HG02623 (cell line): ENCODE results near the gene PCK1.

Experiments
- ATAC-seq: cut with Tn5 transposase; IDR thresholded peaks from one replicate; pipeline ENCODE4 v1.9.1; 2021; ENCODE audit warnings: moderate library complexity; ENCODE audit not compliant: unreplicated experiment

PCK1 gene

DNA sequence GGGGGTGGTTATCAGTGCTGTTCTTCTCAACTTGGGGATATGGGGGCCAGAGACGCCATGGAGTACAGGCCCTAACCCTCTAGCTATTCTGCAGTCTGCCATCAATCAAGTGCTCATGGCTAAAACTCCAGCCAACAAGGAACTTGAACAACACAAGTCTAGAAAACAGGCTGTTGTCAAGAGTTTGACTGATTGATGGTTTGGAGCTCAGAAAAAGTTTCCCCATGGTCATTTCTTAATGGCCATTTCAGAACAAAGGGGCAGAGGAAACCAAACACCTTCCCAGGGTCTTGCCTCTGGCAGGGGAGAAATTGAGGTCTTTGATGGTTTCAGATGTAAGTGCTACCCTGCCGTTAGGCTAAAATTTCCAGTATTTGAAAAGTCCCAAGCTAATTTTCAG, 15.1 kb downstream of the PCK1 start:
- no peak for ATAC-seq

DNA sequence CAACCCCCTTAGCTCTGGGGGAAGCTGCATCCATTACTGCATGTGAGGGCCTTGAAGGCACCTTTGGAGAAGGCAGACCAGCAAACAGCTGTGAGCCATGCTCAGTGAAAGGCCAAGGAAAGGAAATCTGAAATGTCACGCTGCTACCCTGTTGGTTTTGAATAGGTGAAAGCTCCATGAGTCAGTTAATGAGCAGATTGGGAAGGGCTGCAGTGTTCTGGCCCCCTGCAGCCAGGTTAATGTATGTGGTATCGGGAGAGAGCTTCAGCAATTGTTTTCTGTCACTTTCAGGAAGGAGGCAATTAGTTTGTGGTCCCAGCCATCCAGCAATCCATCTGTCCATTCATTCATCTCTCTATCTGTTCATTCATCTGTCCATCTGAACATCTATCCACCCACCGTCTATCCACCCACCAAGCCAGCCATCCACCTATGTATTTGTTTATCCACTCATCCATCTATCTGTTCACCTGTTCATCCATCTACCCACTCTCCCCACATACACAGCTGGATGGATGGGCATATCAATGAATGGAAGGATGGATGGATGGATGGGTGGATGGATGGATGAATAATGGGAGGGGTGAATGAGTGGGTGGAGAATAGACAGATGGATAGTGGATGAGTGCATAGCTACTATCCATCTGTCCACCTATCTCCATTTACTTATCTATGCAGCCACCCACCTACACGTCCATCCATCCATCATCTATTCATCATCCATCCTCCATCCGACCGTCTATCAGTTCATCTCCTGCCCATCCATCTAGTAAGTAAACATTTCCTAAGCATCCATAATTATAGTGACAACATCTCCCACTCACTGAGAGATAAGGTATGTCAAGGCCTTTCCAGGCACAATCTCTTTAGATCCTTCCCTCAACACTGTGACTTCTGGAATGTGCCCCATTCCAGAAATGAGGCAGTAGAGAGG, 16.0 kb downstream of the PCK1 start:
- no peak for ATAC-seq

DNA sequence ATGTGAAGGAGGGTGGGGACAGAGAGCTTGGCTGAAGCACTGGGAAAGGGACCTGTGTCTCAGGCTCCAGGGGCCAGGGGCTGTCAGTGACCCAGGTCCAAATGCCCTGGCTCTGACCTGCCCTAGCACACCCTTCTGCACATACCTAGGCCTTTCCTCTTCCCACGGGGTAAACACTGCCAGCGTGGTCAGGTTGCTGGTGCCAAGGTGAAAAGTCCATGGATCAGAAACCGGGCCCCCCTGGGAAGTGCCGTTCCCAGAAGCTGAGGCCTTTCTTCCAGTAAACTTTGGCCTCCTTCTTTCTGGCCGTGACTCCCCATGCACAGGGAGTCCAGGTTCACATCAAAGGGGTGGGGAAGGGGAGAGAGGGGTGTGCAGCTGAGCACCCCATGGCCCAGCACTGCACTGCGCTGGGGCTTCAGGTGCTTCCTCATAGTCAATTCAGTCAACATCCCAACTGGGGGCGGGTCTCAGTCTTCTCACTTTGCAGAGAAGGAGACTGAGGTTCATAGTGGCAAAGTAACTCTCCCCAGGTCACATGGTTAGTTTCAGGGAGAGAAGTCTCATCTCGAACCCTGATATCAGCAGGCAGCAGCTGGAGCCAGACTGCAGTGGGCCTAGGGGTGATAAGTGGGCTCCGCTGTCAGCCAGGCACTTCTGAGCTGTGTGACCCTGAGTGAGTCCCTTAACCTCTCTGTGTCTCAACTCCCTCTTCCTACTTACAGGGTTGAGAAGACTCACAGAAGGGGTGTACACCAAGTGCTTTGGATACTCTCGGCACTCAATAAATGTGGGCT, 17.0 kb downstream of the PCK1 start:
- no peak for ATAC-seq

DNA sequence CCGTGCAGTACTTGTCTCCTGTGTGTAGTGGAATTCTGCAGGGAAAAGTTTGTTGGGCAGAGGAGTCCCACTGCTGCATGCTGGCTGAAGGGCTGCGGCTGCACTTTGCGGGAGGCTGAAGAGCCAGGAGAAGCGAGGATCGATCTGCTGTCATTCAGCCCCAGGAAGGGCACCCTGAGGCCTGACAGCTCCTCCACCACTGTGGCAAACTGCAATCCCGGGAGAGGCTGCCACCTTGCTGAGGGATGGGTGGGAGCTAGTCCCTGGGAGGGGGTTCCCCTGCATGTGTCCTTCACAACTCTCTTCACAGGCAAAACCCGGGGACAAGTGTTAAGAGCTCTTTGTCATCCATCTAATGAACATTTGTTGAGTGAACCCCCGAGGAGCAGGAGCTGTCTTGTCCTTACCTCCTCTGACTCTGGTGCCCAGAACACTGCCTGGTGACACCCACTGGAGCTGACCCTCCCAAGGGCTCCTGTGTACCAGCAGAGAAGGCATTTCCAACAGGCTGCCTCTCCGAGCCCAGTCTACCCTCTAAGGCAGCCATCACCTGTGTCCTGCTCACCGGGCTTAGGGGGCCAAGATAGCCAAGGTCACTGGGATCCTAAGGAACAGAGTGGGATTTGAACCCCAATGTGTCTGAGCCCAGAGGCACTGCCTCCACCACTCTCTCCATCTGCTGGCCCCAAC, 17.7 kb downstream of the PCK1 start:
- no peak for ATAC-seq

DNA sequence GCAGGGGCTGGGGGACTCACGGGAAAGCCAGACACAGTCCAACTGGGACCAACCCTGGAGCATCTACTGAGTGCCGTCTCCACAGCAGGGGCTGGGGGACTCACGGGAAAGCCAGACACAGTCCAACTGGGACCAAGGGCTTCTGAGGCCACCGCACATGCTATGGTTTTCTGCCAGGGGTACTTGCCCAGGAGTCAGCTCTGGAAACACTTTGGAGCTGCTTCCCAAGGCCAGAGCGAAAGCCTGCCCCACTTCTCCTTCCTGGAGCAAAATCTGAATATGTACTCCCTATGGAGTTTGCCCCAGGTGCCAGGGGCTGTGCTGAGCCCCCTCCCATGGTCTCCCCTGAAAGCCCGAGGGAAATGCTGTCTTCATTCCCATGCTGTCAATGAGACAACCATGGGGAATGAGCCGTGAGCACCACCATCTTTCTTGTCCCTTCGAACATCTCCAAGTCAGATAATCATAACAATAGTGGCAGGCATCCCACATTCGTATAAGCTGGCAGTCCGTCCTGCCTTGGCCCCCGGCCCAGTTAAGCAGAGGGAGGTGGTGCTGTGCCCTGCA, 18.5 kb downstream of the PCK1 start:
- ATAC-seq: no peak

DNA sequence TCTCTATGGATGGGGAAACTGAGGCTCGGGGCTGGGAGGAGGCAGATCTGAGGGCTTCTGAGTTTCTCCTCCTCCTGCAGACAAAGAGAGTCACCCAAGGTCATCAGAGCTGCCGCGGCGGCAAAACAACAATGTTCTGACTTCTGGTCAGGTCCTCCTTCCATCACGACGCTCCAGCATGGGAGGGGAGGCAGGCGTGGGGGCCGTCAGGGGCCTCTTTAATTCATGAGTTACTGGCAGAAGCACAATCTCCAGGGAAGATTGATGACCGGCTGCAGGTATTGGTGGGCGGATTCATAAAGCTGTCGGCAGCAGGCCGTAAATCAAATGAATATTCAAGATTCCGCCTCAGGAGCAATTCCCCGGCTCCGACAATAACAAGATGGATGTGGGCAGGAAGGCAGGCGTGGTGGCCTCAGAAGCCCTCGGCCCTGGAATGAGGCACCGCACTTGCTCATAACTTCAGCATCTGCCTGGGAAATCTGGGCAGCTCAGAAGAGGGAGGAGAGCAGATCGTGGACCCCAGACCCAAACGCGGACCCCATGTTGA, 19.1 kb downstream of the PCK1 start:
- no peak for ATAC-seq

DNA sequence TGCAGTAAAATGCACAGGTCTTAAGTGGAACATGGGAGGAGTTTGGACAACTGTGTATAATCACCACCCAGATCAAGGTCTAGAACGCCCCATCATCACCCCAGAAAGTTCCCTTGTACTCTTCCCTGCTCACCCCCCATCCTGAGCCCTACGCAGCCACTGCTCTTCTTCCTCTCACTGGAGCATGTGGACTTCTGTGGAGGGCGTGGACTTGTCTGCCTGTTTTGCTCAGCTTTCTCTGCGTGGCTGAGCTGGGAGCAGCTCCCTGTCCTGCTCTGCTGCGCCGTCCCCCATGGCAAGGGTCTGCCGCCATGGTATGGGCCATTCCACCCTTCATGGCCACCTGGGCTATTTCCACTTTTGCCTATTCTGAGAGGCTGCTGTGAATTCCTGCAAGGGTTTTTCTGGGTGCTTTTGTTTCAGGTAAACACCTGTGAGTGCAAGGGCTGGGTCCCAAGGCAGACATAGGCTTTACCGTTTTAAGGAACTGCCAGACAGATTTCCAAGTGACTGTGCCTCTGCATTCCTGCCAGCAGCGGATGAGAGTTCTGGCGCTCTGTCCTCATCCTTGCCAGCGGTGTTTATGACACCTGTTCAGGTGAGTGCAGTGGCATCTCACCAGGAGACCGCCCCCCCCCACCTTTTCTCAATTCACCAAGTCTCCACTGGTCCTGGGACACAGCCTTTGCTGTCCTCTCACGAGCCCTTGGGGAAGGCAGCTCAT, 19.7 kb downstream of the PCK1 start:
- no peak for ATAC-seq

DNA sequence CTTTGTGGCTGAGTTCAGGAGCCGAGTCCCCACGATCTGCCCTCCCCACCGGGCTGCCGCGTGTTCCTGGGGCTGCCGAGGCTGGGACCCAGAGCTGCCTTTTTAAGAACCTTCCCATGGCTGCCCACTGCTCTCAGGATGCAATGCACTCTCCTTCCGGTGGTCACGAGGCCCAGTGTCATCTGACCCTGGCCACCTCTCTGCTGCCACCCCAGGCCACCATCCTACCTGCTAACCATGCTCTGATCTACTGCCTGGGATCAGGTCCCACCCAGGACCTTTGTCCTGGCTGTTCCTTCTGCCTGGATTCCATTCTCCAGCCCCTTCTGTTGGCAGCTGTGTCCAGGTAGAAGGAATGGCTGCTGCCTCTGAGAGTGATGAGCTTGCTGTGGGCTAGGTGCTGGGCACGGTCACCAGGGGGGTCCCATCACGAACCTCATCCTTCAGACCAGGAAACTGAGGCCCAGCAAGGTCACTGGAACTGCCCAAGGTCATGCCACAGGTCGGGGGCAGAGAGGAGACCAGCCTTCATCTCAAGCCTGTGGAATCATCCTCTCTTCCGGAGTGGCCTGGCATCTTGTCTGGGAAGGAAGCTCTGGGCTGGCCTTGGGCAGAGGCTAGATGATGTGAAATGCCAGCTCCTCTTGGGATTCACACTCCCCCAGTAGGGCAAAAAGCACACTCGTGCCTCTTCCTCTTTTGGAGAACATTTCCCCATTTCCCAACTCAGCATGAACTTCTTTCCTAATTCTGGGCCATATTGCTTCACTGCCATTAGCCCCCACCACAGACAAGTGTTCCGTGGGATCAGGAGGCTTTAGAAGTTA, 20.5 kb downstream of the PCK1 start:
- ATAC-seq: no peak

DNA sequence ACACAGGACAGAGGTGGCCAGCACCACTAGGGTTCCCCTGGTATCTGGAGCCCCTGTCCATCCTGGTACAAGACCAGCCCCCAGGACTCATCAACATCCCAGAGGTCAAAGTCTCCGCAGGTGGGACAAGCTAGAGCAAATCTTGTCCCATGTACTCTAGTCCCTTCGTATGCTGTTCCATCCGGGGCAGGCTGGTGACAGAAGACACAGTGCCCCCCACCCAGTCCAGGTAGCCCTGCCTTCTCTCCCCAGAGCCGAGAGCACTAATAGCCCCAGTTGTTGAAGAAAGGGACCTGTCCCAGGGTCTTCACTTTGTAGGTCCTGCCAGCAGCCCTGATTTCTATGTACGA, 21.1 kb downstream of the PCK1 start:
- no peak for ATAC-seq

DNA sequence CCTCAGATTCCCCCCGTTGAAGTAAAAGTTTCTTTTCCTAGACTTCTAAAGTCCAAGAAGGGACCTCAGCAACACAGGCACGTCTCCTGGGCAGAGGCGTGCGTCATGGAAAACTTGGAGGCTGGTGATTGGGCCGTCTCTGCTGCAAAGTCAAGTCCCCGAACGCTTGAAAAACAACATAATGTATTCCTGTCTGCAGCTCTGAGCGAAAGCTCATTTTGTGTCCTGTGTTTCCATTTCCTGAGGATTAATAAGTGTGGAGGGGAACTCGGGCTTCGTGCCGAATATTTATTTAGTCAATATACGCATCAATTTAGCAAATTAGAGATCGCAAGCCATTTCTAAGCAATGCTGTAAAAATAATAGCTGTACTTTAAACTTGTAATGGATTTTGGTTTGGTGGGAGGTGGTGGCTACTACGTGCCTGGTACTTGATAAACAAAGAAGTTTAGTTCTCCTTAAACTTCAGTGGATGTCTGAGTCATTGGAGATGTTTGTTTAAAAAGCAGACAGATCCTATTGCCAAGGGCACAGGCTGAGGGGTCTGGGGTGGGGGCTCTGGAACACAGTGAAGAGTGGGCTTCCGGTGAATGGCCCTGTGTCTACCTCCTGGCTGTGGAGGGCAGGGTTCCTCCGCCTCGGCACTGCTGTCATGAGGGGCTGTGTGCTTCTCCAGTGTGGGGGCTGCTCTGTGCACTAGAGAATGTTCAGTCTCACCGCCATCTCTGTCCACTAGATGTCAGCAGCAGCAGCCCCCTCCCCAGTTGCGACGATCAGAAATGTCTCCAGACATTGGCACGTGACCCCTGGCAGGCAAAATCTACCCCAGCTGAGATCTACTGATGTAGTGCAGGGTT, 21.8 kb downstream of the PCK1 start:
- ATAC-seq: no peak

DNA sequence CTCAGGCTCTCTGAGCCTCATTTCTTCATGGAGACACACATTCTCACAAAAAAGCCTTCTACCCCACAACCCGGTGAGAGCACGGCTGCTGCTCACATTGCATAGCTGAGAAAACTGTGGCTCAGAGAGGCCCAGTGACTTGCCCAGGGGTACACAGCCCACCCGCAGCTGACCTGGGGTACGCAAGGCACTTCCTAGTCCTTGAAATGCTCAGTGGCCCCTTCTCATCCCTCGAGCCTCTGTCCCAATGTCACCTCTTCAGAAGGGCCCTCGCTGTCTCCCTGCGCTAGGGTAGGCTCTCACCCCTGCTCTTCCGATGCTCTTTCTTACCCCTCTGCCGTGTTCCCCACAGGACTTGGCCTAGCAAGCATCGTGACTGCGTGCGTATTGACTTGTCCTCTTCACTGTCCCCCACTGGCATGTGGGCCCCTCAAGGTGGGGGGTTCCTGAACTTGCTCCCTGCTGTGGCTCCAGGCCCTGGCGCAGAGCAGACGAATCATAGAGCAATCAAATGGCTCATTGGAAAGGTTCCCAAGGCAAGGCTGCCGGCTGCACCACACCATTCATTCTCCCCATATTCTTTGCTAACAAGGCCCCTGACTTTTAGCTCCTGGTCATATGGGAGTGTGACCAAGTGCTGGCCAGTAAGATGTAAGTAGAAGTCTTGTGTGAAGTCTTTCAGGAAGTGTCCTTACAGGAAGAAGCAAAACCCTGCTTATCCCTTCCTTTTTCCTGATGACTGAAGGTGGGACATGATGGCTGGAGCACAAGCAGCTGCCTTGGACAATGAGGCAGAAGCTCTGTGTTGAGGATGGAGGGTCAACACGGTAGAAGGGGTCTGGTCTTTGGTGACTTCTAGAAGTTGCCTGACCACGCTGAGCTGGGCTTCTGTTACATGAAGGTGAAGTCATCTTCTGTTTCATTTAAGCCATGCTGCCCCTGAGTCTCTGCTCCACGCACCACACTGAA, 22.7 kb downstream of the PCK1 start:
- ATAC-seq: no peak

DNA sequence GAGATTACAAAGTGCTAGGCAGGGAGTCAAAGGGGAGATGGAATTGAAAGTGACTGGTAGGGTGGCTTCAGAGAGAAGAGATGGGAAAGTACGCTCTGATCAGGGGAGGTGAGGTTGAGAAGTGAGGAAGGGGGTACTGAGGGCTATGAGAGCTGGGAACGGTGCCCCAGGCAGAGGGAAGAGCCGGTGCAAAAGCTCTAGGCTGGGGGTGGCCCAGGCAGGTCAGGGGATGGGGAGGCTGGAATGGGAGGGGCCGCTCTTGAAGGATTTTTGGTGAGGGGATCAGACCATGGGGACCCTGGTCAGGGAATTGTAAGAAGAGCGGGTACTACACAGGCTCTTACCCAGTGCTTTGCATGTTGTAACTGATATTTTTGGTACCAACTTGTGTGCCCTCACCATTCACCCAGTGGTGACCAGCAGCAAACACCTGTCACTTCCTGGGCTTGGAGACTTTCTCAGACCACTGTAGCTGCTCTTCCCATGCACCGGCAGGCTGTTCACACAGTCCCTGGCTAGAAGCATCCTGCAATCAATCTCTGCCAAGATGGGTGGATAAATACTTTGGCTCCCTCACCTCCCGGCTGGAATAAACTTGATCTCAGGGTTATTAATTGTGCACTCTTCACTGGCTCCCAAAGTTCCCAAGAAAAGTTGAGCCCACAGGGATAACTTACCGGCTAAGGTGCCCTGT, 24.0 kb downstream of the PCK1 start:
- no peak for ATAC-seq

DNA sequence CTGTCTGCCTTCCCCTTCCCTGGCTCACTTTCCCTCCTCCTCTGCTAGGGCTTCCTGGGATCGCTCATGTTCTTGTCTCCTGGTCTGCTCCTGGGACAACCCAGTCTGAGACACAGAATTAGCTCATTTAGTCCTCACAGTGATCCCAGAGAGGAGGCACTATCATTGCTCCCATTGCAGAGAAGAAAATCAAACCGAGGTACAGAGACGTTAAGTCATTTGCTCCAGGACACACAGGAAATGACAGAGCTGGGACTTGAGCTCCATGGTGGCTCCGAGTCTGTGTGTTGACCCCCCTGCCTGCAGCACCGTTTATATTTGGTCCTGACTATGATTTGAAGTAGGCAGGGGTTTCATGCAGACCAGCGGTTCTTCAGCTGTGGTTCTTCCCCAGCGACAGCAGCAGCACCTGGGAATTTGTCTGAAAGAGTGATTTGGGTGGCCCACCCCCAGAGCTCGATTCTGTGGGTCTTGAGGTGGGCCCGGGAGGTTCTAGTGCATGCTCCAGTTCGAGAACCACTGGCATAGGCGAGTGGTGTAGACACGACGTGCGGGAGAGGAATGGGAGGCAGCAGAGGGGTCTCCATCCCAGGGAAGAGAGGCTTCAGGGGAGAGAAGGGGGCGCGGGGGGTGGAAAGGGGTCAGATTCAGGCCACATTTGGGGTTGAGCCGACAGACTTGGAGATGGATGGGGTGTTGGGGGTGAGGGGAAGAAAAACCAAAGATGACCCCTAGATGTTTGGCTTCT, 24.7 kb downstream of the PCK1 start:
- ATAC-seq: no peak

DNA sequence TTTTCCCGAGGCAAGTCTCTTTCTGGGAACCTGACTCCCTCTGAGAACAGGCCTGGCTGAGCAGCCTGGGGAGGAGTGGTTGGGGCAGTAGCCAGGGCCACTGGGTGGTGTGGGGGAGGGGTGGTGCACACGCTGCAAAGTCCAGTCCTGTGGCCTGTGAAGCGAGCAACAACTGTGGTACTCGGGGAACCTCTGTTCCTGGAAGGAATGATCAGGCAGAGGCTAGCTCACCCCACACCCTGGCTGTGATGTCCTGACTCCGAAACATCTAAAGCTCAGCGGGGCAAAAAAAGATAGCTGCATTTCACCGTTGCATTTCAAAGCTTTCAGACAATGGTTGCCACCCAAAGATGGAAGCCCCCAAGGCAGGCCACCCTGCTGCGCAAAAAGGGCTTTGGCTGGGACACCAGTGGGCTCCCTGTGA, 25.5 kb downstream of the PCK1 start:
- ATAC-seq: no peak

DNA sequence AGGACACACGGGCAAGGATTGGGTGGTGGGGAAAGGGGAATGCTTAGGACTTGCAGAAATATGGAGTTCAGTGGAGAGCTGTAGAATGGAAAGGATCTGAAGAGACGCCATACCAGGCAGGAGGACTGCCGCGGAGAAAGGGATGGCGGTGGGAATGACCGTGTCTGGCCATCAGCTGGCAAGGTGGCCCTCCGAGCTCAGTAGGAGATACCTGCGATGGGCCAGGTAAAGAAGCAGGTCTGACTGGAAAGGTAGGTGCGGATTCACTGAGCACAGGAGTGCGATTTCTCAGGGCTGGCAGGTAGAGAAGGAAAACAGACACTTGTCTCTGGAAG, 26.0 kb downstream of the PCK1 start:
- ATAC-seq: no peak

DNA sequence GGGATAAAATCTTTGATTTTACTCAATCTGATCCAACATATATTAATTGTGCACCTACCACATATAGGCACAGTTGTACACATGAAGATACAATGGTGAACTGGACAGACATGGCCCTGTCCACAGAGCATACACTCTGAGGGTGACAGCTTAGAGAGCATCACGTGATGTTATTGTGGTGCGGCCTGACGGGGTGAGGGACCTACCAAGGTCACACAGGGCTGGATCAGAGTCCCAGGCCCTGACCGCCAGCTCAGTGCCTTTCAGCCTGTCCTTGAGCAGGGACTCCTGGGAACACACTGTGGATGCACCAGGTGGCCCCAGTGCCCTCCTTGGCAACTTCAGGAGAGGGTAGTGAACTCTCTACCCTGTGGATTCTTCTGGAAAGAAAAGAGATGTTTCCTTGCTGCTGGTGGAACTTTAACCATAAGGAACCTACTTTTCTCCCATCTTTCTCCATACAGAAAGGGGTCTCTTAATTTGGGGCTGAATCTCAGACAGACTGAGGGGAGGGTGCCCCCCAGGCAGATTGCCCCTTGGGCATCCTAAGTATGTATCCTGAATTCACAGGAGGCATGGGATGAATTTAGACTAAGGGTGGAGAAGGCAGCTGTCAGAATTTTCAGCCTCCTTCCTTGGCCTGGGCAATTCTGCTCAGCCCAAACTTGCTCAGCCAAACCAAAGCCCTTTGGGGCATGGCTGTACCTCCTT, 26.5 kb downstream of the PCK1 start:
- no peak for ATAC-seq
